HepG2 (cell line): ENCODE results near the gene MLH1. TPM values are rescaled to one million over a fixed set of nuclear protein-coding genes. Genes with fewer than 3 reads are reported as not detected.

Source experiments
- ATAC-seq: fragments of 200-7000 bp; cut with Tn5 transposase; 3 replicates; pipeline ENCODE4 v1.9.1; 2020; ENCODE audit warnings: mild to moderate bottlenecking, moderate library complexity
- BruUV-seq: library from RNA; stranded (reverse); fragments of 400-500 nt; replicated peaks from 2 replicates; lab custom pipeline; 2021; lab: Mats Ljungman, UMichigan
- CTCF ChIA-PET: fragments of 300-600 bp; formaldehyde crosslinking; extraction: SDS; loops from one replicate; lab custom pipeline; 2021; ENCODE audit warnings: low total read pairs, inconsistent platforms, low intra/inter-chr PET ratio; lab: Yijun Ruan, JAX
- POLR2A ChIA-PET: fragments of 350-600 bp; sonication (Branson Sonifier 250); formaldehyde crosslinking; loops from one replicate; lab custom pipeline; 2020; ENCODE audit warnings: antibody characterized with exemption, inconsistent platforms; lab: Yijun Ruan, JAX
- DNase-seq: peaks from one replicate; pipeline ENCODE4 v3.0.0-alpha.2; 2015; ENCODE audit warnings: low spot score
- FAIRE-seq: peaks from 3 replicates; lab custom pipeline; 2011; peaks lifted over from hg19 to GRCh38; lab: Jason Lieb, UNC
- H2AFZ ChIP-seq: one replicate; pipeline ENCODE4 v1.6.1; 2011; ENCODE audit warnings: low read length, inconsistent platforms
- H3K27ac ChIP-seq: fragments of 300-600 bp; 3 replicates; pipeline ENCODE4 v1.8.0; 2011; ENCODE audit warnings: mixed run types, mild to moderate bottlenecking, mixed read lengths, low read length, inconsistent platforms; ENCODE audit not compliant: insufficient read depth; ENCODE audit errors: extremely low read length
- H3K27me3 ChIP-seq, 2 experiments: fragments of 200-600 bp in 1 of 2; 2 replicates in 1 of 2; 3 replicates in 1 of 2; pipeline versions ENCODE4 v1.6.0 to v1.8.0; 2011; ENCODE audit warnings: low read length in 2 of 2, mild to moderate bottlenecking in 2 of 2, moderate library complexity in 2 of 2, inconsistent platforms in 1 of 2; ENCODE audit not compliant: insufficient read depth in 2 of 2, control insufficient read depth in 1 of 2
- H3K36me3 ChIP-seq, 2 experiments: fragments of 200-600 bp in 1 of 2; replicated peaks in 1 of 2; 2 replicates in 1 of 2; 3 replicates in 1 of 2; pipeline versions ENCODE4 v1.5.1 to v1.8.0; 2011; ENCODE audit warnings: low read length in 2 of 2, inconsistent platforms in 1 of 2; ENCODE audit not compliant: insufficient read depth in 2 of 2, control insufficient read depth in 1 of 2
- H3K4me1 ChIP-seq: 2 replicates; pipeline ENCODE4 v1.5.1; 2012; ENCODE audit warnings: low read length, inconsistent platforms; ENCODE audit not compliant: insufficient read depth
- H3K4me2 ChIP-seq: 2 replicates; pipeline ENCODE4 v1.6.0; 2011; ENCODE audit warnings: low read depth, low read length, inconsistent platforms
- H3K4me3 ChIP-seq, 3 experiments: fragments of 200-600 bp in 1 of 3; sonication (generic), shearing (Covaris generic) in 1 of 3; replicated peaks in 1 of 3; 2 replicates each; pipeline ENCODE4 v1.5.1; 2011 to 2016; ENCODE audit warnings: low read length in 3 of 3, inconsistent platforms in 2 of 3, low read depth in 2 of 3, mild to moderate bottlenecking in 2 of 3, control low read depth in 1 of 3, mixed read lengths in 1 of 3; ENCODE audit not compliant: insufficient read depth in 1 of 3
- H3K79me2 ChIP-seq: one replicate; pipeline ENCODE4 v1.6.1; 2011; ENCODE audit warnings: low read length, inconsistent platforms; ENCODE audit not compliant: insufficient read depth
- H3K9ac ChIP-seq: 2 replicates; pipeline ENCODE4 v1.6.0; 2011; ENCODE audit warnings: mild to moderate bottlenecking, low read depth, low read length, inconsistent platforms; ENCODE audit not compliant: insufficient read depth
- H3K9me3 ChIP-seq: 2 replicates; pipeline ENCODE4 v1.5.1; 2012; ENCODE audit warnings: mild to moderate bottlenecking, low read length
- H4K20me1 ChIP-seq: 2 replicates; pipeline ENCODE4 v1.6.0; 2011; ENCODE audit warnings: inconsistent platforms, mild to moderate bottlenecking, low read length, moderate library complexity; ENCODE audit not compliant: insufficient read depth
- AHR ChIP-seq: IDR thresholded peaks from 2 replicates; pipeline ENCODE4 v1.6.1; 2018; ENCODE audit warnings: missing genetic modification reagents, missing compliant biosample characterization
- ARID2 ChIP-seq: sonication (generic); formaldehyde crosslinking; IDR thresholded peaks from 2 replicates; pipeline ENCODE4 v1.8.1; 2022; ENCODE audit warnings: mild to moderate bottlenecking, missing genetic modification reagents, borderline replicate concordance
- FUBP1 ChIP-seq: sonication (generic); formaldehyde crosslinking; IDR thresholded peaks from 2 replicates; pipeline ENCODE4 v1.5.1; 2020; ENCODE audit warnings: missing genetic modification reagents, mild to moderate bottlenecking, borderline replicate concordance
- HNRNPK ChIP-seq: fragments of 200-400 bp; formaldehyde crosslinking; IDR thresholded peaks from 2 replicates; pipeline ENCODE4 v1.6.1; 2018; ENCODE audit warnings: low read length, low read depth, moderate library complexity, mild to moderate bottlenecking; ENCODE audit not compliant: poor library complexity, severe bottlenecking
- NFIC ChIP-seq: IDR thresholded peaks from 2 replicates; pipeline ENCODE4 v1.6.1; 2012; ENCODE audit warnings: mild to moderate bottlenecking, low read length, inconsistent platforms
- ZBTB10 ChIP-seq: sonication (generic); formaldehyde crosslinking; IDR thresholded peaks from 2 replicates; pipeline ENCODE4 v1.4.0; 2020; ENCODE audit warnings: missing genetic modification reagents, borderline replicate concordance
- ZFP36L1 ChIP-seq: sonication (generic); formaldehyde crosslinking; IDR thresholded peaks from 2 replicates; pipeline ENCODE4 v1.8.0; 2022; ENCODE audit warnings: mild to moderate bottlenecking, missing genetic modification reagents, moderate library complexity
- ZFP82 ChIP-seq: sonication (generic); formaldehyde crosslinking; IDR thresholded peaks from 2 replicates; pipeline ENCODE4 v1.5.1; 2020; ENCODE audit warnings: mild to moderate bottlenecking, missing genetic modification reagents, borderline replicate concordance
- ZNF546 ChIP-seq: sonication (generic); formaldehyde crosslinking; conservative IDR thresholded peaks from 2 replicates; pipeline ENCODE4 v1.8.1; 2023; ENCODE audit warnings: mild to moderate bottlenecking, missing genetic modification reagents
- ZNF710 ChIP-seq: sonication (generic); formaldehyde crosslinking; IDR thresholded peaks from 2 replicates; pipeline ENCODE4 v1.5.0; 2020; ENCODE audit warnings: mild to moderate bottlenecking, missing genetic modification reagents, borderline replicate concordance
- WGBS: methylation state at CpG from one replicate; pipeline ENCODE4 v1.1.6; 2017; ENCODE audit warnings: low lambda C conversion rate; 5-methylcytosine and 5-hydroxymethylcytosine counted together
- in situ Hi-C: cut with HindIII; loops from 2 replicates; pipeline ENCODE4 v1.10.0; 2017; ENCODE audit warnings: low pct_unique_long_range_greater_than_20kb; ENCODE audit not compliant: extremely low pct_ligation_motif_present
- intact Hi-C: fragments of 100-400 bp; cut with micrococcal nuclease; formaldehyde crosslinking; loops from one replicate; pipeline ENCODE4 v1.10.0; 2022; ENCODE audit not compliant: unreplicated experiment
- polyA plus RNA-seq, 8 experiments: library from polyadenylated mRNA; depleted of rRNA in 3 of 8; stranded (reverse) in 7 of 8; unstranded in 1 of 8; fragments of >200 nt; fragmentation: Illumina TruSeq in 4 of 8; extraction: Trizol in 4 of 8; gene quantifications; 2 replicates each; pipeline versions ENCODE4 v1.2.1 to v1.2.3, GENCODE V29; 2011 to 2016; ENCODE audit warnings: low read depth in 4 of 8, missing spikeins in 1 of 8, mixed read lengths in 1 of 8; ENCODE audit not compliant: insufficient read depth in 1 of 8
- total RNA-seq, 5 experiments: library from RNA; depleted of rRNA; stranded (reverse); fragments of >200 nt; fragmentation: Illumina TruSeq; extraction: Trizol; gene quantifications; 2 replicates each; pipeline ENCODE4 v1.2.3, GENCODE V29; 2016; ENCODE audit warnings: low read depth in 1 of 5
- TF ChIP-seq, protein P1 (sequence below): sonication (generic); formaldehyde crosslinking; conservative IDR thresholded peaks from 2 replicates; pipeline ENCODE4 v1.4.0; 2020; ENCODE audit warnings: missing genetic modification reagents

The MLH1 gene
- total and polyA plus RNA-seq, 2 of the 13 experiments (the other 11 are each of a cell fraction or from before 2014, with no cell fraction given): 29.5 to 70.8 TPM

DNA sequence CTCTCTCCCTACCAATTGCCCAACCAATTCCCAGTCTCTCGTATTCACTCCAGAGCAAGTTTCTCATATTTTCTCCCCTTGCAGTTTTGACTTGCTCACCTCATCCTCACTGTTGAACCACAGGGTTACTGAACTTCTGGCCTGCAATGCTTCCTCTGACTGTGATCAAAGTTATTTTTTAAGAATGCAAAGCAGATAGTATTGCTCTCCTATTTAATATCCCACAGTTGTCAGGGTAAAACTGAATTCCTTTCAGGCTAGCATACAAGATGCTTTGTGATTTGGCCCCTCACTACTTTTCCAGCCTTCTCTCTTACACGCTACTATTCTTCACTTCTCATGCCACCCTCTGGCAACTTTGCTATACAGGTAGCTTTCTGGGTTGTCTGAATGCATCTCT is 100.2 kb downstream of the MLH1 start:
- BruUV-seq: no TSS peak
- Histone ChIP-seq H3K27ac (no peak overlapping the region), H3K4me2 (no peak overlapping the region), H3K36me3 (peaks cover 0 to 16% of the 10 kb centered on the region in 2 experiments; a peak in 3 of 5 replicates), H3K79me2 (no peaks in the 10 kb centered on the region), H3K4me3 (no peak overlapping the region), H4K20me1 (no peaks in the 10 kb centered on the region), H3K9ac (no peak overlapping the region), H3K4me1 (peaks cover 19% of the 10 kb centered on the region), H3K27me3 (no peaks in the 10 kb centered on the region), H3K9me3 (no peaks in the 10 kb centered on the region), H2AFZ (no peak overlapping the region)
- TF ChIP-seq ZBTB10 (CRISPR knock-in tag): no peak
- TF ChIP-seq ZFP36L1 (CRISPR knock-in tag): no peak
- no peak for TF ChIP-seq ZNF710 (CRISPR knock-in tag)
- no peak for TF ChIP-seq ARID2
- TF ChIP-seq AHR: no peak
- no peak for TF ChIP-seq NFIC
- no peak for TF ChIP-seq FUBP1 (CRISPR knock-in tag)
- no peak for TF ChIP-seq ZFP82 (CRISPR knock-in tag)
- TF ChIP-seq, protein P1, sequence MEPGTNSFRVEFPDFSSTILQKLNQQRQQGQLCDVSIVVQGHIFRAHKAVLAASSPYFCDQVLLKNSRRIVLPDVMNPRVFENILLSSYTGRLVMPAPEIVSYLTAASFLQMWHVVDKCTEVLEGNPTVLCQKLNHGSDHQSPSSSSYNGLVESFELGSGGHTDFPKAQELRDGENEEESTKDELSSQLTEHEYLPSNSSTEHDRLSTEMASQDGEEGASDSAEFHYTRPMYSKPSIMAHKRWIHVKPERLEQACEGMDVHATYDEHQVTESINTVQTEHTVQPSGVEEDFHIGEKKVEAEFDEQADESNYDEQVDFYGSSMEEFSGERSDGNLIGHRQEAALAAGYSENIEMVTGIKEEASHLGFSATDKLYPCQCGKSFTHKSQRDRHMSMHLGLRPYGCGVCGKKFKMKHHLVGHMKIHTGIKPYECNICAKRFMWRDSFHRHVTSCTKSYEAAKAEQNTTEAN (CRISPR knock-in tag): no peak
- no peak for TF ChIP-seq ZNF546
- TF ChIP-seq HNRNPK: no peak
- ChIA-PET CTCF (no interaction called here), POLR2A (no interaction called here)
- WGBS: 96% methylated on average over 2 of the region's 2 CpGs
- no peak for FAIRE-seq
- intact Hi-C loops: no loop called here
- no peak for DNase-seq
- no peak for ATAC-seq
- in situ Hi-C loops: no loop called here
